NB4 (cell line): ENCODE results near the gene ZNF420.
A peak's percentile ranks its signal among the peaks of the same experiment; 100 is the strongest.
"Not testable (repeated sequence)": the region's sequence is repeated elsewhere in the genome, so short reads cannot be mapped to it uniquely, and the experiment has no call there.

ENCODE experiments used
- DNase-seq: peaks from one replicate; pipeline ENCODE4 v3.0.0; 2010; ENCODE audit warnings: low read depth
- H3K4me3 ChIP-seq: one replicate; pipeline ENCODE4 v1.5.1; 2011; ENCODE audit warnings: mild to moderate bottlenecking, low read depth, low read length, moderate library complexity
- CTCF ChIP-seq: IDR thresholded peaks from one replicate; pipeline ENCODE4 v1.5.1; 2012; ENCODE audit warnings: low read depth, low read length
- MYC ChIP-seq: IDR thresholded peaks from 2 replicates; pipeline ENCODE4 v1.6.1; 2011; ENCODE audit warnings: low read depth, low read length
- POLR2A ChIP-seq: IDR thresholded peaks from 2 replicates; pipeline ENCODE4 v1.6.1; 2011; ENCODE audit warnings: mild to moderate bottlenecking; ENCODE audit not compliant: insufficient read length; ENCODE audit errors: extremely low read depth
- TF ChIP-seq, protein P1 (sequence below): IDR thresholded peaks from 2 replicates; pipeline ENCODE4 v1.6.1; 2011; ENCODE audit warnings: low read depth, low read length

ZNF420 gene

GRCh38 chr19:37087110-37087509, 8.9 kb downstream of the ZNF420 start:
- DNase-seq: no peak
- TF ChIP-seq POLR2A: no peak
- TF ChIP-seq, protein P1, sequence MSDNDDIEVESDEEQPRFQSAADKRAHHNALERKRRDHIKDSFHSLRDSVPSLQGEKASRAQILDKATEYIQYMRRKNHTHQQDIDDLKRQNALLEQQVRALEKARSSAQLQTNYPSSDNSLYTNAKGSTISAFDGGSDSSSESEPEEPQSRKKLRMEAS: no peak
- no peak for TF ChIP-seq CTCF
- TF ChIP-seq MYC: no peak

DNA sequence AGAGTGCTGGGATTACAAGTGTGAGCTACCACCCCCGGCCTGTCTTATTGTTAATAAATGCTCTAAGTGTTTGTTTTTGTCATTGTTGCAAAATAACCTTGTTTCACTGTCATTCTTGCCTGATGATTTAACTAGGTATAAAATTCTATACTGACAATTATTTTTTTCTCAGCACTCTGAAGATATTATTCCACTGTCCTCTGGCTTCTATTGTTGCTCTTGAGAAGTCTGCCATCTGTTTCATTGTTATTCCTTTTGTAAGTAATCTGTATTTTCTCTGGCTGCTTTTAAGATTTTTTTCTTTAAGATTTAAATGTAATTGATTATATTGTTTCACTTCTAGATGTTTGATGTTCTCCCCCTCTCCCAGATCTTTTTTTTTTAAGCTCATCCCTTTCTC, 17.6 kb downstream of the ZNF420 start:
- DNase-seq: no peak
- TF ChIP-seq CTCF (no peak), MYC (no peak), POLR2A (no peak)
- TF ChIP-seq, protein P1: no peak
- no peak overlapping the region for H3K4me3 ChIP-seq

More at GRCh38 chr19:37087110-37087509, 8.9 kb downstream of the ZNF420 start:
- no peak overlapping the region for H3K4me3 ChIP-seq

DNA sequence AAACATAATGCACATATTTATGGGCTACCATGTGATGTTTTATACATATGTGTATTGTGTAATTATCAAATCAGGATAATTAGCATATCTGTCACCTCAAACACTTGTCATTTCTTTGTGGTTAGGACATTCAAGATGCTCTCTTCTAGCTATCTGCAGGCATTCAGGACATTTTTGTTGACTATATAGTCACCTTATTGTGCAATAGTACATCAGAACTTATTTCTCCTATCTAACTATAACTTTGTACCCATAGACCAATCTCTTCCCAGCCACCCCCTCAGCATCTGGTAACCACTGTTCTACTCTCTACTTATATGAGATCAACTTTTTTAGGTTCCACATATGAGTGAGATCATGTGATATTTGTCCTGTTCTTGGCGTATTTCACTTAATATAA, 20.3 kb downstream of the ZNF420 start:
- H3K4me3 ChIP-seq: no peak overlapping the region
- TF ChIP-seq MYC: no peak
- no peak for DNase-seq

DNA sequence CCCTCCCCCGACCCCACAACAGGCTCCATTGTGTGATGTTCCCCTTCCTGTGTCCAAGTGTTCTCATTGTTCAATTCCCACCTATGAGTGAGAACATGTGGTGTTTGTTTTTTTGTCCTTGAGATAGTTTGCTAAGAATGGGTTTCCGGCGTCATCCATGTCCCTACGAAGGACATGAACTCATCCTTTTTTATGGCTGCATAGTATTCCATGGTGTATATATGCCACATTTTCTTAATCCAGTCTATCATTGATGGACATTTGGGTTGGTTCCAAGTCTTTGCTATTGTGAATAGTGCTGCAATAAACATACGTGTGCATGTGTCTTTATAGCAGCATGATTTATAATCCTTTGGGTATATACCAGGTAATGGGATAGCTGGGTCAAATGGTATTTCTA, 25.9 kb downstream of the ZNF420 start:
- not testable (repeated sequence) for H3K4me3 ChIP-seq, DNase-seq

- peak; percentile 20 for DNase-seq
- H3K4me3 ChIP-seq: not testable (repeated sequence)
Observed at GRCh38 chr19:37111753-37112152, 33.5 kb downstream of the ZNF420 start.

- H3K4me3 ChIP-seq: no peak overlapping the region
- TF ChIP-seq MYC (no peak), CTCF (no peak), POLR2A (no peak)
- TF ChIP-seq, protein P1: no peak
Observed at GRCh38 chr19:37114001-37114400, 35.8 kb downstream of the ZNF420 start.

GRCh38 chr19:37122093-37122492, 43.9 kb downstream of the ZNF420 start:
- DNase-seq, H3K4me3 ChIP-seq: not testable (repeated sequence)

More at GRCh38 chr19:37114001-37114400, 35.8 kb downstream of the ZNF420 start:
- peak; percentile 4 for DNase-seq

- DNase-seq: peak; percentile 1
- H3K4me3 ChIP-seq: no peak overlapping the region
- TF ChIP-seq CTCF: no peak
Observed at GRCh38 chr19:37127999-37128820, 50.0 kb downstream of the ZNF420 start.
